Stimulated activated CD4-positive, alpha-beta T cell treated with anti-CD3 and anti-CD28 coated beads, Interleukin-4, amount 100 ng/mL, for 48 hours (primary cell): ENCODE data around the gene FYCO1.
"Not testable (repeated sequence)": the region's sequence is repeated elsewhere in the genome, so short reads cannot be mapped to it uniquely, and the experiment has no call there.

Experiments
- DNase-seq, 2 donors: peaks; one replicate each; pipeline ENCODE4 v3.0.0-alpha.2; 2020; ENCODE audit warnings: low read depth in 2 of 2

Gene FYCO1

DNA sequence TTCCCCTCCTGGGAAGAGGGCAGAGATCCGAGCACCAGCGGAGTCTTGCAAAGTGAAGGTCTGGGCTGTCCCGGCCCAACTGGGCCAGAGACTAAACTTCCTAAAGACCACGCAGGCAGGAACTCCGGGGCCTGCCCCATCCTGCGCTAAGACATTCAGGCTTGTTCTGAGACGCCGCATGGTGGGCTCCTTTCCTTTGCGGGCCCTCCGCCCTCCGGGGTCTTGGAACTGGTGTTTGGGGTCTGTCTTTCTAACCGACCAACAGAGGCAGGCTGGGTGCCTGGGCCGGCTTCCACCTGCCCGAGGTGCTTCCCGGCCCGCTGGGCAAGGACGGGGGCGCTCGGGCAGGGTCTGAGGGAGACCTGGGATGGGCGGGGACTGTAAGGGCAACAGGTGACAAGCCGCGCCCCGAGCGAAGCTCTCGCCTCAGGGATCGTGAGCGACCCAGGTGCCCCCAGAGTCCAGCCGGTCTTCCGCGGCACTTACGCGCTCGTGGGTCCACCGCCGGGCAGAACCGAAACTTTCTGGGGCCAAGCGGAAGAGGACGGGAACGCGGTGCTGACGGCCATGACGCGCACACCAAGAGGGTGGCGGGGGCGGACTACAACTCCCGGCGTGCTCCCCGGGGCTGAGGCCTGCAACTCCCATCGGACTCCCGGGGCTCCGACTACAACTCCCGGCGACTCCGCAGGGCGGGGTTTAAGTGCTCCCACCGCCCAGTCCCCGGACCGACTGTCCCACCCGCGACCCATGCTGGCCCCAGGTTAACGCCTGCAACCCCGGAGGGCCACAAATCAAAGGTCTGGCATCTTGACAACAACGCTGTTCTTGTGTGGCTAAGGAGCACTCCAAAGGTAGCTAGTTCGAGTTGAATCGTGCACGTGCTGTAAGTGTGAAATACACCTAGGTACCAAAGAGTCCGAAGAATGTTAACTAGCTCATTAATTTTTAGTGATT lies at the start of gene FYCO1:
FYCO1 (minus strand) TSS at position 589 of the 957 bp plus-strand sequence. CDS start 10,914 bp downstream, outside the sequence.
- peak; percentile 82 to 90 for DNase-seq

DNA sequence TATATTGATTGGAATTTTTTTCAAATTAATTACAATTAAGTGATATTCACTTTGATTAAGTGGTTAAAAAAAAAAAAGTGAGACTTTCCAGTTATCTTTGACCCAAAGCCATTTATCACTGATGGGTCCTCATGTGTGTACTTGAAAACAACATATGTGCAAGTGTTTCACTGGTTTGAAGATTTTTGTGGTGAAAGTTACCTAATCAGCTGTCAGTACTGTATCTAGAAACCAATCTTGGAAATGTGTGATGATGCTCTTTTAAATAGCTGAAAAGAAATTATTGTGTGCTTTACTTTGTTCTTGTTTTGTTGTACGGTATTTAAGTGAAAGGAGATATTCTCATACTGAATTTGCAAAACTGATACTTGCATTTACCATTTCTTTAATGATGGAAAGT lies 43.3 kb upstream of the FYCO1 start:
- no peak for DNase-seq

DNA sequence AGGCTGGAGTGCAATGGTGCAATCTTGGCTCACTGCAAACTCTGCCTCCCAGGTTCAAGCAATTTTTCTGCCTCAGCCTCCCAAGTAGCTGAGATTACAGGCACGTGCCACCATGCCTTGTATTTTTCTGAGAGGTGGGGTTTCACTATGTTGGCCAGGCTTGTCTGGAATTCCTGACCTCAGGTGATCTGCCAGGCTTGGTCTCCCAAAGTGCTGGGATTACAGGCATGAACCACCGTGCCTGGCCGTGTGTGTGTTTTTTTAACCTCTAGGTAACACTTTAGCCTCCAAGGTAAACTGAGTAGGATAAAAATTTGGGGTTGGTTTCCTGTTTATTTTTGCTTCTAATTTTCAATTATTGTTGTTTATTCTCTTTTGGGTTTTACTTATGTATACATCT lies 42.4 kb upstream of the FYCO1 start:
- DNase-seq, result not testable (repeated sequence)

DNA sequence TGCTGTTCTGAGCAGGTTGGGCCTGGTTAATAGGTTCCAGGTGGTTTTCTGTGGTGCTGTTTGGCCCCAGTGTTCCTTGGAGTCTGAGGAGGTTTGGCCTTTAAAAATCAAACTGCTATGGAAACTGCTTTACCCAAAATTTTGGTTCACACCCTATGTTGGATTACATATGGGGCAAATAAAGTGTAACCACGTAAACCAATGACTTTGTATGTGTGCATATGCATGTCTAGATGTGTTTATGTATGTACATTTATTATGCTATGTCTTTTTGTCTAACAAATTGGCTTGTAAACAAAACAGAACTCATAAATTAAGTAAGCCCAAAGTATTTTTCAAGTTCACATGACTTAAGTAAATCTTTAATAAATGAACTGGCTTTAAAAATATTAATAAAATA lies 40.6 kb upstream of the FYCO1 start:
- no peak for DNase-seq

DNA sequence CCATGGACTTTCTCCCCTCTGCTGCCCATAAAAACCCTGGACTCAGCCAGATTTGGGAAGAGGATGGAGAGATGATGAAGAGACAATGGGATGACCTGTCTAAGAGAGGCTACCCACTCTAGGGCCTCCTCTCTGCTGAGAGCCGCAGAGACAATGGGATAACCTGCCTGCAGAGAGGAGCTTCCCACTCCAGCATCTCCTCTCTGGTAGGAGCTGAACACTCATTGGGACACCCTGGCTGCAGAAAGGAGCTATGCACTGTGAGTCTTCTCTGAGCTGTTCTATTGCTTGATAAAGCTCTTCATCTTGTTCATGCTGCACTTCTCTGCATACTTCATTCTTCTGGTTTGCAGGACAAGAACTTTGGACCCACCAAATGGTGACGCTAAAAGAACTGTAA lies 36.1 kb upstream of the FYCO1 start:
- DNase-seq, result no peak

DNA sequence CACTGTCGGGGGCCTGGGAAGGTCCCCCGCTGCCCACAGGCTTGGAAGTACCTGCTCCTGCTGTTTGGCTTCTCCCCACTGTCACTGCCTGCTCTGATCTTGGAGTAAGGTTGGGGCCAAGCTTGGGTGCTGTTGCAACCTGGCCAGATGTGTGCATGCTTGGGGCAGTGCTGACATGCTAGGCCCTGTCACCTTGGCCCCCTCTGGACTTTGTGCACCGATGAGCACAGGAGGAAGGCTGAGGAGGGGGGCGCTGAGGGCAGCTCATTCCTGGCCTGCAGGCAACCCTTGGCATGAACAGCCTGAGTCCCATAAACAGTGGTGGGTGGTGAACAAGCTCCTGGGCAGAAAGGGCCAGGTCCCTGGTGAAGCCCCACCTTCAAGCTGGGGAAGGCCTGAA lies 35.6 kb upstream of the FYCO1 start:
- no peak for DNase-seq

DNA sequence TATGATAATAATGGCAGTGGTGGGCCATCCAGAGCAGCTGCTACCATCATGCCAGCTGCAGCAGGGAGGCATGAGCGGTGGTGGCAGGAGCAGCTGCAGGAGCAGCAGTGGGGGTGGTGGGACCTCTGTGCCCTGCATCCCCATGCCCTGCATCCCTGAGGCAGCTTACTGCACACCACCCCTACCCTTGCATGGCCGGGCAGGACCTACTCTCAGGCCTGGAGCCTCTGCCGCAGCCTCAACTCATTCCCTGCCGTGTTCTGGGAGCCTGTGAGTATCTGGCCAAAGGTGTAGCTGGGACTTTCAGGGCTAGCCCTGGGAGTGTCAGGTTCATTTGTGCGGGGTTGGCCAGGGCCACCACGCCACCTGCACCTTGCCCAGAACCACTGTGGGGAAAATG lies 35.0 kb upstream of the FYCO1 start:
- no peak for DNase-seq

DNA sequence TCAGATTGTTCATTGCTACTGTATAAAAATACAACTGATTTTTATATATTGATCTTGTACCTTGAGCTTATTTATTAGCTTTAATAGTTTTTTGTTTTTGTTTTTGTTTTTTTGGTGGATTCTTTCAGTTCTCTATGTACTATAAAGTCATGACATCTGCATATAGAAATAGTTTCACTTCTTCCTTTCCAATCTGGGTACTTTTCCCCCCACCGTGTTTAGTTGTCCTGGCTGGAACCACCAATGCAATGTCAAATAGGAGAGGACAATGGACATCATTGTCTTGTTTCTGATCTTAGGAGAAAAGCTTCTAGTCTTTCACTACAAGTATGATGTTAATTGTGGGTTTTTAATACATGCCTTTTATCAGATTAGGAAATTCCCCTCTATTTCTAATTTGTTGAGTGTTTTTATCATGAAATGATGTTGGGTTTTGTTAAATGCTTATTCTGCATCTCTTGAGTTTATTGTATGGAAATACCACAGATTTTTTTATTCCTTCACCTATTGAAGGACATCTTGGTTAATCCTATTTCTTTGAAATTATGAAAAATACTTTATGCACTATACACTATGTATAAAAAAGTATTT lies 34.4 kb upstream of the FYCO1 start:
- DNase-seq, result no peak

DNA sequence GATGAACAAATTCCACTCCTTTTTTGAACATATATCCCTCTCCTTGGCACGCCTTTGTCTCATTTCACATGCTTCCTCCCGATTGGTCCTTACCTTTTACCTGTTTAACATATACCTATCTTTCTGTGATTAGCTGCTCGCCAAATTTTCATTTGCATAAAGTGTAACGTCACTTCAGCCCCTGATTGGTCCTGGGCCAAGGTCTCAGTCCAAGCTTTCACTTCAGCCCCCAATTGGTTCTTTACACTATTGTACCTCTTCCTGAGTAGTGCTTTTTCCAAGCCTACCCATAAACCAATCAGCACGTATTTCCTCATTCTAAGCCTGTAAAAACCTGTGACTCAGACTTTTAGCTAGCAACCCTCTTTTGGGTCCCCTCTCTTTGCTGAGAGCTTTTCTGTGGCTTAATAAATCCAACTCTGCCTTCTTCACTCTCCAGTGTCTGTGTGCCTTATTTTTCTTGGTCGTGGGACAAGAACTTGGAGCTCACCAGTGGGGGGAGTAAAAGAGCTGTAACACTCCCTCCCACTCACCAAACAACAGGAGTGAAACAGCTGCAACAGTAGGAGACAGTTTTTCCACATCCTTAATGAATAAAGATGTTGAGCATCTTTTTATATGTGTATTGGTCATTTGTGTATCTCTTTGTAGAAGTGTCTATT lies 32.2 kb upstream of the FYCO1 start:
- no peak for DNase-seq

DNA sequence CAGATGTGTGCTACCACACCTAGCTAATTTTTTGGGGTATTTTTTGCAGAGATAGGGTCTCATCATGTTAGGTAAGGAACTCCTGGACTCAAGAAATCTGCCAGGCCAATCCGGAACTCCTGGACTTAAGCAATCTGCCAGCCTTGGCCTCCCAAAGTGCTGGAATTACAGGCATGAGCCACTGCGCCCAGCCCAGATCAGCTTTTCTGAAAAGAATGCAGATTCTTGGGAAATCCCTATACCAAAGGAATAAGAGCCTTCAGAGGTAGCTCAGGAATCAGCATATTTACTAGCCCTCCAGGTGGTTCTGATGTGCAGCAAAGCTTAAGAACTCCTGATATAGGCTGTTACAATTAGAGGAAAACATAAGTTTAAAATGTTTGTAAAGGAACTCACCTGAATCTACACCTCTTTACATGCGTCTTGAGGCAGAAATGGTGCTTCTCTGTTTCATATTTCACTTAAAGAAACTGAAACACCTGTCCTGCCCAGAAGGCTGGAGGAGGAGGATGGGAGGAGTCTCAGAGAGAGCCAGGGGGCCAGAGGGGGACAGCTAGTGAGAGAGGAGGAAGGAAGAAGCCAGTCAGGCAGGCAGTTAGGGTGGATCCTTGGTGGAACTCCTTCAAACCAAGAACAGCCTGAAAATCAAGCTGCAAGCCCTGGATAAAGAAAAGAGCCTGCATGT lies 31.5 kb upstream of the FYCO1 start, which contains the start of gene XCR1:
XCR1 (minus strand) TSS at position 463 of the 685 bp plus-strand sequence. CDS start 5,536 bp downstream, outside the sequence.
- DNase-seq, result no peak

DNA sequence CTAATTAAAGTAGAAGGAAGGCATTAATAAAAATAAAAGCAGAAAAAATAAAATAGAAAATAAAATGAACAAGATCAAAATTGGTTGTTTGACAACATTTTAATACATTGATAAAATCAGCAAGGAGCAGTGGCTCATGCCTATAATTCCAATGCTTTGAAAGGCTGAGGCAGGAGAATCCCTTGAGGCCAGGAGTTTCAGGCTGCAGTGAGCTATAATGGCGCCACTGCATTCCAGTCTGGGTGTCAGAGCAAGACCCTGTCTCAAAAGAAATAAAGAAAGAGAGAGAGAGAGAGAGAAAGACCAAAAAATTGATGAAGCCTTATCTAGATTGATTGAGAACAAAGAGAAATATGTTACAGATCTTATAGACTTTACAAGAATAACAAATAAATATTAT lies 29.5 kb upstream of the FYCO1 start:
- DNase-seq, result no peak

DNA sequence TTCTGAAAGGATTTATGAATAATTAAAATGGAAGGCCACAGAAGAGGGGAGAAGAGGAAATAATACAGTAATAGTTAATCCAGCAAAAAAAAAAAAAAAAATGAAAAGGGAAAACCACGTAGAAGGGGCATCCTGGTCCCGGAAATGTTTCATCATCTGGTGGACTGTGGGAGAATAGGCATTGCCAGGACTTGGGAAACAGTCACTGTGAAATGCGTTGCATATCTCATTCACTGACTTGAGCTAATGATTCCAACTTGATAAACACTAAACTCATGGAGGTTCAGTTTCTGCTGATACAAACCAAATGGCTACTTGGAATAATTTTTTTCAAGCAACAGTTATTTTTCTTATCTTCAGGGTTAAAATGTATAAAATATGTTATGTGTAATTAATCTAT lies 28.5 kb upstream of the FYCO1 start:
- DNase-seq, result no peak

DNA sequence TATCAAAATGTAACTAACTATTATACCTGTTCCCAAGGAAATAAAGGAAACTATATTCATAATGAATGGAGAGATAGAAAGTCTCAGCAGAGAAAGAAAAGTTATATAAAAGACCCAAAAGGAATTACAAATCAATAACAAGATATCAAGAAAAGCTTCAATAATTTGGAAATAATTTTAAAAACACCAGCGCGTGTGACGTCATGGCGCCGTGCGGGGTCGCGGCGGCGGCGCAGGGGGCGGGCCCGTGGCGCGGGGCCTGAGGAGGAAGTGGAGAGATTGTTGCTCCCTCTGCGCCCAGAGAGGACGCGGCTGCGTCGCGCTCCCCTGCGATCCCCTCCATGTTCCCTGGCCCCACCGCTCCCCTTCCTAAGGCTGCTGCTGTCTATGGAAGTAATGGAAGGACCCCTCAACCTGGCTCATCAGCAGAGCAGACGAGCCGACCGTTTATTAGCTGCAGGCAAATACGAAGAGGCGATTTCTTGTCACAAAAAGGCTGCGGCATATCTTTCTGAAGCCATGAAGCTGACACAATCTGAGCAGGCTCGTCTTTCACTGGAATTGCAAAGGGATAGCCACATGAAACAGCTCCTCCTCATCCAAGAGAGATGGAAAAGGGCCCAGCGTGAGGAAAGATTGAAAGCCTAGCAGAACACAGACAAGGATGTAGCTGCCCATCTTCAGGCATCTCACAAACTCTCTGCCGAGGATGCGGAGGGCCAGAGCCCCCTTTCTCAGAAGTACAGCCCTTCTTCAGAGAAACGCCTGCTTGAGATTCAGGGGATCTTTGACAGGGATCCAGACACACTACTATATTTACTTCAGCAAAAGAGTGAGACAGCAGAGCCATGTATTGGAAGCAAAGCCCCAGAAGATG lies 27.5 kb upstream of the FYCO1 start:
- DNase-seq, result no peak

DNA sequence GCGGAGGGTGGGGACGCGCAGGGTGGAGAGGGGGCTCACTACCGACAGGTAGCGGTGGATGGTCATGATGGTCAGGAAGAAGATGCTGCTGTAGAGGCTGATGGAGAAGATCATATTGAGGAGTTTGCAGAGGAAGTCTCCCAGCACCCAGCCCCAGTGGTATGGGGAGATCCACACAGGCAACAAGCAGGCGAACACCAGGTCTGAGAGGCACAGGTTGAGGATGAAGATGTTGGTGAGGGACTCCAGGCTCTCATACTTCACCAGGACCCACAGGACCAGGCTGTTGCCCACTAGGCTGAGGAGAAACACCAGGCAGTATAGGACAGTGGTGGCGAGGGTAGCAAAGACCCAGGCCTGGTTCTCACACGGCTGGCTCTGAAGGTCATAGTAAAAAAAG lies 25.9 kb upstream of the FYCO1 start:
- no peak for DNase-seq

DNA sequence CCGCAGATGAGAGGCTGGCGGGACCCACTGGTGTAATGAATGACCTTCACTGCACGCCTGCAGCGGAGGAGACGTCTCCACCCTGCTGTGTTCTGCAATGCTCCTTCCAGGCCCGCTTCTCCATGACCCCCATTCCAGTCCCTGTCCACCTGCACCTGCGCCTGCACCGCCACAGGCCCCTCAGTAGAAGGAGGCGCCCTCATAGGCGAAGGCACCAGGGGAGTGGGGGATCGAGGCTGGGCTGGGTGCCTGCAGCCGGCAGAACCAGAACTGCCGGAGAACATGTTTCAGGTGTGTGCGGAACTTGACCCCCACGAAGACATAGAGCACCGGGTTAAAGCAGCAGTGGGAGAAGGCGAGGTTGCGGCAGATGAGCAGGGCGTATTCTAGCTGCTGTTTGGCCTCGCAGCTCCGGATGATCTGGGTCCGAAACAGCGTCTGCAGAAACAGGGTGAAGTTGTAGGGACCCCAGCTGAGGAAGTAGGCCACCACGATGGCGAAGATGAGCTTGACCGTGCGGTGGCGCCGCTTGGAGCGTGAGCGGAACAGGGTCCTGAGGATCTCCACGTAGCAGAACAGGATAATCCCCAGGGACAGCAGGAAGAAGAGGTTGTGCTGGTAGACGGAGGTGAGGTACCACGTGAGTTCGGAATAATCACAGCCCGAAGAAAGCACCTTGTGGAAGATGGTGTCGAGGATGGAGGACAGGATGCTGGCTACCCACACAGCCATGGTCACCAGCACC lies 25.3 kb upstream of the FYCO1 start:
- no peak for DNase-seq

DNA sequence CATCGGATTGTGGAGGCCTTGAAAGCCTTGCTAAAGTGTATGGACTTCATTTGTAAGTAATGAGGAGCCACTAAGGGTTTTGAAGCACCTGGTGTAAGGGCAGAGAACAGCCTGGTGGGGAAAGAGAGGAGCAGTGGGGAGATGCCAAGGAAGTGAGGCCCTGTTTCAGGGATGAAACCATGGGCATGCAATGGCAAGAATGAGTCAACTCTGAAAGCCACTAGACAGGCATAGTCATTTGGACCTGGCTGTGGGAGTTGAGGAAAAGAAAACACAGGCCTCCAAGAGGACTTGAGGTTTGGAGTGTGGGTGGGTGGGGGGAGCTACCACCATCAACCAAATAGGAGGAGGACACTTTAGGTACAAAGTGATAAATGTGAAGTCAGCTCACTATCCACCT lies 24.1 kb upstream of the FYCO1 start:
- peak; percentile 20 to 53 for DNase-seq

DNA sequence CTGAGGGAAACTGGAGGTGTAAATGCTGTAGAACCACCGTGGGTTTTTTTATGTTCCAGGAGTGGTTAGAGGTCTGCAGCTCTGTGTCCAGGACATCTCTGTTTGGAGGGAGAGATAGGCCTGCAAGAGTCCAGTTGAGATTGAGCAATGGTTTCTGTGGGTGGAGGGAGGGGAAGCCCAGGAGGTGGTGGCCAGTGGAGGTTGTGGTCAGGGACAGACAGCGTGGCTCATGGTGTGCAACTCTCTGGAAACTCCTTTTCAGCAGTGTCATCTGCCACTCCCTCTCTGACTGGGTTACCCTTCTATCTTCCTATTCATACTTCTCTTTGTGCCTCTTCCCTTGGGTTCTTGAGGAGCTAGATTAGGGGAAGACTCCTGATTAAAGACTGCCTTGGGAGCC lies 22.1 kb upstream of the FYCO1 start:
- no peak for DNase-seq

DNA sequence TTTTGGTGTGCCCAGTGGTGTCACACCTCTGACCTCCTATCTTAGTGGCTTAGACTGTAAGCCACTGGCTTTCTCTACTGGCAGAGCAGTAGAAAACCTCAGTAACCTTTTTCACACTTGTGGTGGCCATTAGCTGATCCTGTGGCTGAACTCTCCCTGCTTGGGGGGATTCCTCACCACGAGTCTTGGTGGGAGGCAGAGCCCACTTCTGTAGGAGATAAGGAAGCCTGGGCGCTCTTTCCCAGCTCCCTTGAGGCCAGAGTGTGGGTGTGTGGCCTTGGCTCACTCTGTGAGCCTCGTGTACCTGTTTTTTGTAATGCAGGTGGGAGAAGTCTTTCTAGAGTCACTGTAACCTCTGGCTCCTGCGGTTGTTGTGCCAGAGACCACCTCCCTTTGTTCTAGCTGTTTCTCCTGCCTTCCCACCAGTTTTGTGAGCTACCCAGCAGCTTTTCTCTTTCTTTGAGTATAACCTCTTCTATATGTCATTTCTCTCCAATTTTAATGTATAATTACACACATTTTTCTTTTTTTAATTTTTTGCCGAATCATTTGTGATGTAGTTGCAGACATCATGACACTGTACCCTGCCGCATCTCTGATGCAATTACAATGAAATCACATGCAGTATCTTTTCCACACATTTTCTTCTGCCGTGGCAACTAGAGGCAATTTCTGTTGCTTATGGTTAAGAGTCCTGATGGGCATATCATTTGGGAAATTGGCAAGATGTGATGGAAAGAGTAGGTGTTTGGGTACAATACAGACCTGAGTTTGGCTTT lies 17.9 kb upstream of the FYCO1 start:
- DNase-seq, result no peak

DNA sequence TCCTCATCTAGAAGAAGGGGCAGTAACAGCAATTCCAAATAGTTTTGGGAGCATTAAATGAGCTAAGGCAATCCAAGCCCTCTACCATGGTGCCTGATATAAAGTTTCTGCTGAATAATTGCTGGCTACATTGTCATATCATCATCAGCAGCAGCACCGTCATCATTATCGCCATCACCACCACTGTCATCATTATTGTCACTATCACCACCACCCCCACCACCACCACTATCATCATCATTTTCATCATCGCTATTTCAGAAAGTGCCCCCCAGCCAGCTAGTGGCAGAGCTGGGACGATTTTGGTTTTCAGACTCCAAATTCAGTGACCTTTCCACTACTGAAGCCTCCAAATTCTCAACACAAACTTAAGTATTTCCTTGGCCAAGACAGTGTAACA lies 16.6 kb upstream of the FYCO1 start:
- no peak for DNase-seq
